Chondrocyte (in vitro differentiated cells): ENCODE measurements around the gene ANKMY1. TPM values are rescaled to one million over a fixed set of nuclear protein-coding genes. Genes with fewer than 3 reads are reported as not detected.

Source experiments
- DNase-seq: peaks from one replicate; pipeline ENCODE4 v3.0.0; 2021; ENCODE audit warnings: mixed read lengths, low spot score
- H3K27ac Mint-ChIP-seq: one replicate; pipeline ENCODE4 v1.8.0; 2021; ENCODE audit warnings: mild to moderate bottlenecking, moderate library complexity, mixed read lengths; ENCODE audit not compliant: unreplicated experiment
- H3K27me3 Mint-ChIP-seq: 2 replicates; pipeline ENCODE4 v1.8.0; 2021; ENCODE audit warnings: low read depth, mixed read lengths
- H3K36me3 Mint-ChIP-seq: 2 replicates; pipeline ENCODE4 v1.8.0; 2021; ENCODE audit warnings: low read depth, mixed read lengths
- H3K4me1 Mint-ChIP-seq: 2 replicates; pipeline ENCODE4 v1.8.0; 2021; ENCODE audit warnings: low read depth, mild to moderate bottlenecking, mixed read lengths
- H3K4me3 Mint-ChIP-seq: one replicate; pipeline ENCODE4 v1.8.0; 2021; ENCODE audit warnings: mild to moderate bottlenecking, moderate library complexity, mixed read lengths; ENCODE audit not compliant: unreplicated experiment
- H3K9me3 Mint-ChIP-seq: 2 replicates; pipeline ENCODE4 v1.8.0; 2021; ENCODE audit warnings: low read depth, mixed read lengths
- total RNA-seq: library from RNA; stranded (reverse); gene quantifications from 3 replicates; pipeline ENCODE4 v1.2.1, GENCODE V29; 2021
- TF ChIP-seq, protein P1 (sequence below): fragments of 200-600 bp; sonication (generic); IDR thresholded peaks from 2 replicates; pipeline ENCODE4 v1.5.0; 2021; ENCODE audit warnings: antibody characterized with exemption, mild to moderate bottlenecking, moderate library complexity

Gene ANKMY1
- total RNA-seq, 1 donor from 2014 or later = 10.8 TPM

GRCh38 chr2:240439698-240440151 lies 118.1 kb downstream of the ANKMY1 start:
- no peak for DNase-seq
- no peaks in the 10 kb centered on the region for H3K27me3 Mint-ChIP-seq
- peaks cover 24% of the 10 kb centered on the region for H3K4me1 Mint-ChIP-seq
- H3K9me3 Mint-ChIP-seq = no peaks in the 10 kb centered on the region
- H3K36me3 Mint-ChIP-seq = no peaks in the 10 kb centered on the region
- TF ChIP-seq, protein P1, sequence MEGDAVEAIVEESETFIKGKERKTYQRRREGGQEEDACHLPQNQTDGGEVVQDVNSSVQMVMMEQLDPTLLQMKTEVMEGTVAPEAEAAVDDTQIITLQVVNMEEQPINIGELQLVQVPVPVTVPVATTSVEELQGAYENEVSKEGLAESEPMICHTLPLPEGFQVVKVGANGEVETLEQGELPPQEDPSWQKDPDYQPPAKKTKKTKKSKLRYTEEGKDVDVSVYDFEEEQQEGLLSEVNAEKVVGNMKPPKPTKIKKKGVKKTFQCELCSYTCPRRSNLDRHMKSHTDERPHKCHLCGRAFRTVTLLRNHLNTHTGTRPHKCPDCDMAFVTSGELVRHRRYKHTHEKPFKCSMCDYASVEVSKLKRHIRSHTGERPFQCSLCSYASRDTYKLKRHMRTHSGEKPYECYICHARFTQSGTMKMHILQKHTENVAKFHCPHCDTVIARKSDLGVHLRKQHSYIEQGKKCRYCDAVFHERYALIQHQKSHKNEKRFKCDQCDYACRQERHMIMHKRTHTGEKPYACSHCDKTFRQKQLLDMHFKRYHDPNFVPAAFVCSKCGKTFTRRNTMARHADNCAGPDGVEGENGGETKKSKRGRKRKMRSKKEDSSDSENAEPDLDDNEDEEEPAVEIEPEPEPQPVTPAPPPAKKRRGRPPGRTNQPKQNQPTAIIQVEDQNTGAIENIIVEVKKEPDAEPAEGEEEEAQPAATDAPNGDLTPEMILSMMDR = no peak
- H3K4me3 Mint-ChIP-seq = no peak overlapping the region
- H3K27ac Mint-ChIP-seq = no peak overlapping the region

DNA sequence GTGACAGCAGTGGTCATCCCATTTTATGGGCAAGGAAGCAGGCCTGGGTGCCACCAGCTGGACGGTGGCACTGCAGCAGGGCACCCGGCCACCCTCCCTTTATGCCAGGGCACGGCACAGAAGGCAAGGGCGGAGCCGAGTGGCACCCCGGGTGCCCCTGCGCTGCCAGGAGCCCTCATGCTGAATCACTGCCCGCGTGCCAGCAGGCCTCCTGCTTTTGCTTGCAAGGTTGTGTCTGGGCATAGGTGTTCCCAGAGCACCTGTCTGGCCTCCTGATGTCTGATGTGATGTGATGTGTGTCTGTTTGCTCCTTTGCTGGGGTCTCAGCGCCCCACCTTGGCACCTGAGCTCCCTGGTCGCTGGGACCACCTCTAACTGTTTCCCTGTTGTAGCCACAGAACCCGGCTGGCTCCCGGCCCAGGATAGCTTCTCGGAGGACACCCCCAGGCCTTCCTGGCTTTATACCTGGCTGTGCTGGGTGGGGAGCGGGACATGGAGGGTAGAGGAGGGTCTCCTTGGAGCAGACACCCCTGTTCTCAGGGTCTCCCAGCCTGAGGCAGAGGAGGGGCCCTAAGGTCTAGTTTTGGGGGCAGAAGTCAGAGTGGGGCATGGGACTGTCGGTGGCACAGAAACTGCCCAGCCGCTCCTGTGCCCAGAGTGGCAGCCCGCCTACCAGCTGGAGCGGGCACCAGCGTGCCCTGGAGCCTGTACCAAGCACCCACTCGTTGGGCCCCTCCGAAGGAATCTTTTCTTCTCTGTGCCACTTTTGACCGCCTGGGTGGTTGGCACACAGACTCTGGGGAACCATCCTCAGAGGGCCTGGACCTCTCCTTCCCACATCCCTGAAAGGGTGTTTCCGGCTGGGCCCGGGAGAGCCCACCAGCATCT lies 118.7 kb downstream of the ANKMY1 start:
- Mint-ChIP-seq H3K27me3 (no peaks in the 10 kb centered on the region), H3K36me3 (no peaks in the 10 kb centered on the region), H3K4me3 (no peak overlapping the region), H3K9me3 (no peaks in the 10 kb centered on the region), H3K27ac (no peak overlapping the region), H3K4me1 (peaks cover 30% of the 10 kb centered on the region)
- TF ChIP-seq, protein P1 = no peak
- peak; percentile 89 for DNase-seq

DNA sequence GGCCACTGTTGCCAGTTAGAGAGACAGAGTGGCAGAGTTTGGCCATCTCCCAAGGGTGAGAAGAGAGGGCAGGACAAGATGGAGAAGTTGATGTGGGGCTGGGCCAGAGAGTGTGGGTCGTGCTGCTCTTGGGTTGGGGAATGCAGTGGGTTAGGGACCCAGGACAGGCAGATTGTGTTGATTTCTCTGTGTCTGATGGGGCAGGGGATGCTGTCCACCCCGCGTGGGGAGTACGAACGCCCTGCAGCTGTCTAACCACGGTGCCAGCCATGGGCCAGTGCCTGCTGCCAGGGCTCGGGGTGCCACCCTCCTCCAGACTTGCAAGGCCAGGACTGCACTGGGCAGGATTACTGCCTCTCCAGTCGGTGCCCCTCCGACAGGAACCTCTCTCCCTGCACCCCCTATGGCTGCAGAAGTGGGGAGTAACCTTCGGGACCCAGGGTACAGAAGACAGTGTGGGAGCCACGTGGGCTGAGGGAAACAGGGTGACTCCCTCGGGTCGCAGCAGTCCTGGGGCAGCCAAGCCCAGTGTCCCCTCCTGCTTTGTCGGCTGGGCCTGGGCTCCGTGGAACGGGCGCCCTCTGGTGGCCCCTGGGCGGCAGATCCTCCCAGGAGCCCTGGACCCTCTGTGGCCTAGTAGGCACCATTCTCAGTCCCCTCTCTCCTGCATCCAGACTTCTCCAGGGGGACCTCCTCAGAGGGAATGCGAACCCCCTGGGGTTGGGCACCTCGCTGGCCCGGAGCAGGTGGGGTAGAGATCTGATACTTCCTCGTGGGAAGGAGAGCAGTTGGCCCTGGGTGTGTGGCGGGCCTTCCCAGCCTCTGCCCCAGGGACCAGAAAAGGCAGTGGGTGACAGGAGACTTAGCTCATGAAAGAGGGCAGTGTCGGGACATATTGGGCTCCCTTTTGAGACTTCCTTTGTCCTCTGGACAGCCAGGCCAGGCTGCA lies 119.7 kb downstream of the ANKMY1 start:
- peak overlapping the region; percentile 75 for H3K27ac Mint-ChIP-seq
- H3K36me3 Mint-ChIP-seq = no peaks in the 10 kb centered on the region
- peak overlapping the region; percentile 75 for H3K4me3 Mint-ChIP-seq
- no peak for DNase-seq
- H3K27me3 Mint-ChIP-seq = no peaks in the 10 kb centered on the region
- TF ChIP-seq, protein P1 = peak; percentile 100
- no peaks in the 10 kb centered on the region for H3K9me3 Mint-ChIP-seq
- H3K4me1 Mint-ChIP-seq = peaks cover 34% of the 10 kb centered on the region

- no peak for DNase-seq
- peak overlapping the region; percentile 68 for H3K27ac Mint-ChIP-seq
- H3K36me3 Mint-ChIP-seq = no peaks in the 10 kb centered on the region
- TF ChIP-seq, protein P1 = no peak
- peaks cover 31% of the 10 kb centered on the region for H3K4me1 Mint-ChIP-seq
- H3K9me3 Mint-ChIP-seq = no peaks in the 10 kb centered on the region
- peak overlapping the region; percentile 75 for H3K4me3 Mint-ChIP-seq
- no peaks in the 10 kb centered on the region for H3K27me3 Mint-ChIP-seq
These were observed 120.3 kb downstream of the ANKMY1 start for GRCh38 chr2:240437551-240437860.
